GM21576 (cell line): ENCODE measurements around the gene ZDHHC5.

Source experiments
- ATAC-seq: cut with Tn5 transposase; IDR thresholded peaks from one replicate; pipeline ENCODE4 v1.9.1; 2021; ENCODE audit warnings: mild to moderate bottlenecking, moderate library complexity; ENCODE audit not compliant: unreplicated experiment

The ZDHHC5 gene

GRCh38 chr11:57667736-57668433 lies at the start of gene ZDHHC5:
TSS of gene ZDHHC5 (plus strand) at chr11:57668114. CDS start at chr11:57673091, 4,977 bp downstream.
- peak; percentile 80 for ATAC-seq

- no peak for ATAC-seq
These were observed 49.5 kb upstream of the ZDHHC5 start for GRCh38 chr11:57618438-57618837.

GRCh38 chr11:57619331-57619730 lies 48.6 kb upstream of the ZDHHC5 start:
- no peak for ATAC-seq

DNA sequence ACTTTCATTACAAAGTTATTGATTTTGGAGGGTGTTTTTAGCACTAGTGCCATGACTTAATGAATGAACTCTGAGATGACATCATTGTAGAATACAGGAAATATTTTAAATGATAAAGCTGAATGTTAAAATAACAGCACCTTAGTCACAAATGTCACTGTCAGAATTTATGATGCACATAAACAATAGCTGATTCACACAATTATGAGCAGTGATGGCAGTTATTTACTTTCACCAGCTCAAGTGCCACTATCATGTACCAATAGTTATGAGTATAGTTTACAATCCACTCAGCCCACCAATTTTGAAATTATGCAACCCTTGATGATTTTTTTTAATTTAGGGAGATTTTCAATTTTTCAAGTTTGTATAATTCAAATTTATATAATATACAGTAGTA lies 47.4 kb upstream of the ZDHHC5 start:
- no peak for ATAC-seq

DNA sequence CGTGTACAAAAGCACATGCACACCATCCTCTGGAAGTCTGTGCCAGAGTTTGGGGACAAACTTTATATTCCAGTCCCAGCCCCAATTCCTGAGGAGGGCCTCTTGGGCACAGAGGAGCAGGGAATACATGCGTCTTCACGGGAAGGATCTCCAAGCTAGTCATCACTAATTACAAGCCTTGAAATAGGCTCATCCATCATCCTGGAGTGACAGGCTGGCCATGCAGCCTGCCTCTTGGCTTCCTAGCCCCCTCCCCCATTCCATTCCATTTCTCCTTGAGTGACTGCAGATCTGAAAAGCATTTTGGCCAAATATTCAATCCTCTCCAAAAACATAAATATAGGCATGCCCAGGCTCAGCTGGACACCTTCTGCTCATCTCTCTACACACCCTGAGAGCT lies 45.7 kb upstream of the ZDHHC5 start:
- ATAC-seq = no peak

DNA sequence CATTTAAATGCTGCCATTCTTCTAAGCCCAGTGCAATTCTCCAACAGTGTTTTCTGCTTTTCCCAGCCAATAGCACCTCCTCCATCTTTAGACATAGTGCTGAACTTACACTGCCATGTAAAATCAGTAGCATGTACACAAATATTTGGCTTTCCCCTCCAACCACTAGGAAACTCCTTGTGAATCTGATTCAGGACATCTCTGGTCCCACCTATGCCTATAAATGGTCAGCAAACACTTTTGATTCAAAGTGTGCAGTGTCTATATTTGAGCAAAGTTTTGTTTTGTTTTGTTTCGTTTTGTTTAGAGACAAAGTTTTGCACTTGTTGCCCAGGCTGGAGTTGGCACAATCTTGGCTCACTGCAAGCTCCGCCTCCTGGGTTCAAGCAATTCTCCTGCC lies 43.0 kb upstream of the ZDHHC5 start:
- no peak for ATAC-seq

DNA sequence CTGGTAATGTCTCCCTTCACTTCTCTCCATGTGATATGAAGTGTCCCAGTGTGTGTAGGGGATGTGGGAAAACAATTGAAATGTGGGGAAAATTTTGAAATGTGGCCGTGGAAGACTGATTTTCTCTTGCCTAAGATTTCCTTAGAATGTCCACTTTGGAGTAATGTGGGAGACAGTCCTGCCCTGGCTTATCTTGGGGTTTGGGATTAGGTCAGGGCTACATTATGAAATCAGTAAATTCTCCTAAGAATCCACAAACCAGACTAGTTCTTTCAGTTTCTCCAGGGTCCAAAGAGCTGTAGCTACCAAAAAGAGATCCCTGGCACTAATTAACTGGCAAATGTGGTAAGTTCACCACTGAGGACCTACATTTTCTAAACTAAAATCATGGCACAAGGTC lies 41.0 kb upstream of the ZDHHC5 start:
- ATAC-seq = no peak

DNA sequence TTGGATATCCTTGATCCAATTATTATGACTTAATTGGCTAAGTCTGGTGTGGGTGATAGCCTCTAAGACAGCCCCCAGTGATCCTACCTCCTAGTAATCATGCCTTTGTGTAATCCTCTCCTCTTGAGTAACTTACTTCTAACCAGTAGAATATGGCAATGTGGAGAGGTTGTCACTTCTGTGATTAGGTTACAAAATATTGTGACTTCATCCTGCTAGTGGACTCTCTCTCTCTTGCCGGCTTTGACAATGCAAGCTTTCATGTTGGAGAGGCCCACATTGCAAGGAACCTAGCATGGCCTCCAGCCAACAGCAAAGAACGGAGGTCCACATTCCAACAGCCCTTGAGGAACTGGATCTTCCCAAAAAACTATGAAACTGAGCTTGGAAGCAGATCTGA lies 37.7 kb upstream of the ZDHHC5 start:
- ATAC-seq = no peak

GRCh38 chr11:57632116-57632515 lies 35.8 kb upstream of the ZDHHC5 start:
- no peak for ATAC-seq

GRCh38 chr11:57633394-57634070 lies 34.4 kb upstream of the ZDHHC5 start:
- ATAC-seq = no peak

GRCh38 chr11:57634311-57634710 lies 33.6 kb upstream of the ZDHHC5 start:
- ATAC-seq = no peak

GRCh38 chr11:57635246-57635645 lies 32.7 kb upstream of the ZDHHC5 start:
- ATAC-seq = no peak

DNA sequence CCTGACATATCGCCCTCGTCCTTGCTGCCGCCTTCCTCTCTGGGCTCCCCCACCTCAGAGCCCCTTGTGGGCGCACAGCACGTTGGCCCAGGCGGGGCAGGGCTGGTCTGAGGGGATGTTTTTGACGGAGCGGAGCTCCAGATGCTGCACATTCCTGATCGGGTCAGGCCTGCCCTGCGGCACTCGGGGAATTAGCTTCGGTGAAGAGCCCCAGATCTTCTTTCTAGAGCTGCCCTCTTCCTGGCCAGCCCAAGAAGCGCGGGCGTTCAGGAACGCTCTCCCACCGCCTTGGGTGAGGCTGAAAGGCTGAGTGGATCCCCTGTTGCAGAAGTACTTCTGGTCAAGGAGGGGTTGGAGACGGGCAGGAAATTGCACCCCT lies 30.3 kb upstream of the ZDHHC5 start:
- no peak for ATAC-seq

- no peak for ATAC-seq
These were observed 29.7 kb upstream of the ZDHHC5 start for GRCh38 chr11:57638005-57638781.

- no peak for ATAC-seq
These were observed 29.0 kb upstream of the ZDHHC5 start for GRCh38 chr11:57638811-57639320.

DNA sequence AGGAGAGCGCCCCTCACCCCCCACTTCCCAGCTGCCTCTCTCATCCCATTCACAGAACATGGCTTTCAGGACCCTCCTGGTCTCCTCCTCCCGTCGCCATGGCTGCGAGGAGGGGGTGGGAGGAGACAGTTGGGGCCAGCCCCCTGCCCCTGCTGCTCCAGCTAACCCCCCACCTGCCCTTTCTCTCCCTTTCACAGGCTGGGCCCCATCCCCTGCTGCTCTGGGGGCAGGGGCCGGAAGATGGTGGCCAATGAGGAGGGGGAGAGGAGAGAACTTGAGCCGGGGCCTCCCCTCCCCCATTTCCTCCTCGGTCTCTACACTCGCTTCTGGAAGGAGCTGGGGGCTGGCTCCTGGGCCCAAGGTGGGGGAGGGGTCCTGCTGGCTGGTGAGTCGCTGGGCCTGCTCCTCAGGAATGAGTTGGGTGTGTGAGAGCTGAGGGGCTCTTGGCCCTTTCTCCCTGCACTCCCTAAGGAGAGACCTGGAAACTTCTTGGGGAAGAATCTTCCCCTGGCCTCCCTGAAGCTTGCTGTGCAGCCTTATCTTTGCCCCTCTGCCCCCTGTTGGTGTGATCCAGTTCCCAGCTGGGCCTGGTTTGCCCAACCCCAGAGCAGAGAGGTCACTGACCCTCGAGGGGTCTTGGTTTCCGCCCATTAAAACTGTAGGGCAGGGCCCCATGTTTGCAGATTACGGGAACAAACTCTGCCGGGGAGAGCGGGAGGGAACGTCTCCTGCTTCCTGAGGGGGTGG lies 28.4 kb upstream of the ZDHHC5 start:
- no peak for ATAC-seq

- no peak for ATAC-seq
These were observed 27.7 kb upstream of the ZDHHC5 start for GRCh38 chr11:57640068-57640800.

- ATAC-seq = no peak
These were observed 26.7 kb upstream of the ZDHHC5 start for GRCh38 chr11:57641011-57641807.

DNA sequence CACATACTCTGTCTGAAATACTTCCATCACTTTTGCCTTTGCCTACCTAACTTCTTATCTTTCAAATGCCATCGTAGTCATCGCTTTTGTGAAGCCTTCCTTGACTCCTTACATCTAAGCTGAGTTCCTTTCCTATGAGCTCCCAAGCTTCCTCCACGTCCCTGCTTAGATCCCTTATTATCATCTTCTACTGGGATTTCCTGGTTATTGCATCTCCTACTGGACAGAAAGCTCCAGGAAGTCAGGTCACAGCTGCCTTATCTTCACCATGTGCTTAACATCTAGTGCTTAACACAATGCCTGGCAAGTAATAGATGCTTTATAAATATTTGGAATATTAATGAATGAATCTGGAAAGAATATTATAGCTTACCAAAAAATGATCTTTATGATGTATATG lies 24.1 kb upstream of the ZDHHC5 start:
- no peak for ATAC-seq
